Measurements from ENCODE around the gene KAT6B. TPM values are rescaled to one million over a fixed set of nuclear protein-coding genes. Genes with fewer than 3 reads are reported as not detected.

The KAT6B gene
- total RNA-seq, 1 experiment from 2014 or later = 21.8 TPM

DNA sequence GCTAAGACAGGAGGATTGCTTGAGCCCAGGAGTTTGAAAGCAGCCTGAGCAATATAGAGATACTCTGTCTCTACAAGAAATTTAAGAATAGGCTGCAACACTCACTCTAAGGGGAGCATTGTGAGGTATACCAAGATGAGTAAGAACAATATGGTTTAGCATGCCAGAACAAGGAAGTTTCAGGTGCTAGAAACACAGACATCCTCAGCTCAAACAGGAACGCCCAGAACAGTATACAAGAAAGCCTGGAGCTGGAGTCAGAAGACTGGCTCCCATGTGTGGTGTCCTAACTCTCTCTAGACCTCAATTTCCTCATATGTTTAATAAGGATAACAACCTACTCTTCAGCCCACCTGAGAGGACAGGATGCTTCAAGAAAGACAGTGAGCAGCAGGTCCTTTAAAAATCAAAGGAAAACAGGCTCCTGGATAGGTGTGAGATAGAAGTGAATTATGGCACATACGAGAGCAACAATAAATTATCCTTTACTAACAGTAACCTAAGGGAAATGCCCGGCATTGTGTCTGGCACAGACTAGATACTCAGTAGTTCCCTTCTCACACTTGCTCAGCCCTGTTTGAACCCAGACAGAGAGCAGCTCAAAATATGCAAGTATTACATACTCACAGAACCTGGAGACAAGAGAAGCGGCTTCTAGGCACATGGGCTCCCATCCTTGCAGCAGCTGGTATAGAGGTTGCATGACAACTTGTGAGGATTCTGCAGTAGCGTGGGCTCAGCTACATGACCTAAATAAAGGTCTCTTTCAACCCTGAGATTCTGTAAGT is 45.4 kb downstream of the KAT6B start:
- Histone ChIP-seq H3K36me3 (ENCODE audit: insufficient read depth, low read length, poor library complexity, severe bottlenecking) (no peaks in the 10 kb centered on the region), H3K4me3 (ENCODE audit: low read depth, low read length, poor library complexity, severe bottlenecking) (no peak overlapping the region), H3K27me3 (replicated peaks; ENCODE audit: insufficient read depth, low read depth, low read length, poor library complexity) (no peaks in the 10 kb centered on the region), H3K9me3 (ENCODE audit: low read depth, low read length, poor library complexity, severe bottlenecking) (no peaks in the 10 kb centered on the region), H3K27ac (ENCODE audit: low read depth, low read length, poor library complexity, severe bottlenecking) (no peak overlapping the region), H3K4me1 (ENCODE audit: insufficient read depth, low read length, poor library complexity, severe bottlenecking) (peaks cover 13% of the 10 kb centered on the region)
- BruUV-seq (replicated peaks) = no TSS peak
- intact Hi-C loops (cut with micrococcal nuclease; ENCODE audit: unreplicated experiment) = no loop called here
- DNase-seq (ENCODE audit: low spot score) = no peak
- no peak for TF ChIP-seq EZH2 (IDR thresholded peaks at IDR 0.05; ENCODE audit: borderline replicate concordance, low read depth, low read length, poor library complexity, severe bottlenecking)
- TF ChIP-seq, protein P1, sequence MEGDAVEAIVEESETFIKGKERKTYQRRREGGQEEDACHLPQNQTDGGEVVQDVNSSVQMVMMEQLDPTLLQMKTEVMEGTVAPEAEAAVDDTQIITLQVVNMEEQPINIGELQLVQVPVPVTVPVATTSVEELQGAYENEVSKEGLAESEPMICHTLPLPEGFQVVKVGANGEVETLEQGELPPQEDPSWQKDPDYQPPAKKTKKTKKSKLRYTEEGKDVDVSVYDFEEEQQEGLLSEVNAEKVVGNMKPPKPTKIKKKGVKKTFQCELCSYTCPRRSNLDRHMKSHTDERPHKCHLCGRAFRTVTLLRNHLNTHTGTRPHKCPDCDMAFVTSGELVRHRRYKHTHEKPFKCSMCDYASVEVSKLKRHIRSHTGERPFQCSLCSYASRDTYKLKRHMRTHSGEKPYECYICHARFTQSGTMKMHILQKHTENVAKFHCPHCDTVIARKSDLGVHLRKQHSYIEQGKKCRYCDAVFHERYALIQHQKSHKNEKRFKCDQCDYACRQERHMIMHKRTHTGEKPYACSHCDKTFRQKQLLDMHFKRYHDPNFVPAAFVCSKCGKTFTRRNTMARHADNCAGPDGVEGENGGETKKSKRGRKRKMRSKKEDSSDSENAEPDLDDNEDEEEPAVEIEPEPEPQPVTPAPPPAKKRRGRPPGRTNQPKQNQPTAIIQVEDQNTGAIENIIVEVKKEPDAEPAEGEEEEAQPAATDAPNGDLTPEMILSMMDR (conservative IDR thresholded peaks at IDR 0.05; ENCODE audit: low read depth, low read length) = no peak
- ChIA-PET POLR2A (ENCODE audit: low non-redundant PET) (no interaction called here), CTCF (no interaction called here)

DNA sequence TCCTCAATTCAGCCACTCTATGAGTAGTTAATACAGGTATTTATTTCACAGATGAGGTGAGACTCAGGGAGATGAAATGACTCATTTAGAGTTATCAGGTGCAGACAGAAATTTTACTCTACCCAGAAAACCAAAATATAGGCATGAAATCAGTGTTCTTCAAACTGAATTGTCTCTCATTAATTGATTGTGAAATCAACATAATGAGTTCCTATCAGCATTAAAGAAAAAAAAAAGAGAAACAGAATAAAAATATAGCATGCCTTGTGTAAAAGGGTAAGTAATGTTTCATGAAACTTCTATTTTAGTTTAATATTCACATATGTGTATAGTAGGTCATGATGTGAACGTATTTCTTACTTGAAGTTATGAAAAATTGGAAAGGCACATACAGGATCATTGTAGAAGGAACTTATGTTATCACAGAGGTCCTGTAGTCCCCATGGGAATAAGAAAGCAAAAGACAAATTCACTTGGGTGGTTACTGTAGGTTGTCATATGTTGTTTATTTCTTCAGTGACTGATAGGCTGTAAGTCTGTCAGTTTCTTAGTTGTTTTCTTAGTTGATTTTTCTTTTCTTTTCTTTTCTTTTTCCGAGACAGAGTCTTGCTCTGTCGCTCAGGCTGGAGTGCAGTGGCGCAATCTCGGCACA is 47.5 kb downstream of the KAT6B start:
- no peak overlapping the region for H3K4me3 ChIP-seq (ENCODE audit: low read depth, low read length, poor library complexity, severe bottlenecking)
- H3K9me3 ChIP-seq (ENCODE audit: low read depth, low read length, poor library complexity, severe bottlenecking) = no peaks in the 10 kb centered on the region
- H3K27ac ChIP-seq (ENCODE audit: low read depth, low read length, poor library complexity, severe bottlenecking) = no peak overlapping the region
- no peaks in the 10 kb centered on the region for H3K27me3 ChIP-seq (replicated peaks; ENCODE audit: insufficient read depth, low read depth, low read length, poor library complexity)
- no TSS peak for BruUV-seq (replicated peaks)
- peaks cover 13% of the 10 kb centered on the region for H3K4me1 ChIP-seq (ENCODE audit: insufficient read depth, low read length, poor library complexity, severe bottlenecking)
- ChIA-PET POLR2A (ENCODE audit: low non-redundant PET) (no interaction called here), CTCF (no interaction called here)
- DNase-seq (ENCODE audit: low spot score) = no peak
- intact Hi-C loops (cut with micrococcal nuclease; ENCODE audit: unreplicated experiment) = no loop called here
- H3K36me3 ChIP-seq (ENCODE audit: insufficient read depth, low read length, poor library complexity, severe bottlenecking) = no peaks in the 10 kb centered on the region
- TF ChIP-seq, protein P1 (conservative IDR thresholded peaks at IDR 0.05; ENCODE audit: low read depth, low read length) = no peak
- no peak for TF ChIP-seq EZH2 (IDR thresholded peaks at IDR 0.05; ENCODE audit: borderline replicate concordance, low read depth, low read length, poor library complexity, severe bottlenecking)

DNA sequence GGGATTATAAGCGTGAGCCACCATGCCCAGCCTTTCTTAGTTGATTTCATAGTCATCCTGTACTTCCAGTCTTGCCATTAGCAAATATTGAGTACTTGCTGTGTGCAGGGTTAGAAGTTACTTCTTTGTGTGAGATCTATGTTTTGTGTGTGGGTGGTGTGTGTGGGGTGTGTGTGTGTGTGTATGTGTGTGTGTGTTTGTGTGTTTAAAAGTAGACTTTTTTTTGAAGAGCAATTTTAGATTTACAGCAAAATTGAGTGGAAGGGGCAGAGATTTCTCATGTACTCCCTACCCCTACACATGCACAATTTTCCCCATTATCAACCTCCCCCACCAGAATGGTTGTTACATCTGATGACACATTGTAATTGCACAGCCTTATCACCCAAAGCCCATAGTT is 48.2 kb downstream of the KAT6B start:
- H3K27ac ChIP-seq (ENCODE audit: low read depth, low read length, poor library complexity, severe bottlenecking) = no peak overlapping the region

More for the DNA sequence above, 48.2 kb downstream of the KAT6B start:
- BruUV-seq (replicated peaks) = no TSS peak
- ChIA-PET POLR2A (ENCODE audit: low non-redundant PET) (interaction anchor here (0.6 kb wide), 1 partner anchor 99 kb away, joined by 4 read pairs; no protein-coding TSS in a partner anchor), CTCF (no interaction called here)
- no peak for DNase-seq (ENCODE audit: low spot score)
- peaks cover 13% of the 10 kb centered on the region for H3K4me1 ChIP-seq (ENCODE audit: insufficient read depth, low read length, poor library complexity, severe bottlenecking)
- no peaks in the 10 kb centered on the region for H3K9me3 ChIP-seq (ENCODE audit: low read depth, low read length, poor library complexity, severe bottlenecking)
- H3K36me3 ChIP-seq (ENCODE audit: insufficient read depth, low read length, poor library complexity, severe bottlenecking) = no peaks in the 10 kb centered on the region
- no peak for TF ChIP-seq EZH2 (IDR thresholded peaks at IDR 0.05; ENCODE audit: borderline replicate concordance, low read depth, low read length, poor library complexity, severe bottlenecking)
- TF ChIP-seq, protein P1 (conservative IDR thresholded peaks at IDR 0.05; ENCODE audit: low read depth, low read length) = no peak
- H3K27me3 ChIP-seq (replicated peaks; ENCODE audit: insufficient read depth, low read depth, low read length, poor library complexity) = no peaks in the 10 kb centered on the region
- intact Hi-C loops (cut with micrococcal nuclease; ENCODE audit: unreplicated experiment) = no loop called here
- no peak overlapping the region for H3K4me3 ChIP-seq (ENCODE audit: low read depth, low read length, poor library complexity, severe bottlenecking)

Measured in A673 (cell line).